Measurements from ENCODE around the gene COIL.

Gene COIL

DNA sequence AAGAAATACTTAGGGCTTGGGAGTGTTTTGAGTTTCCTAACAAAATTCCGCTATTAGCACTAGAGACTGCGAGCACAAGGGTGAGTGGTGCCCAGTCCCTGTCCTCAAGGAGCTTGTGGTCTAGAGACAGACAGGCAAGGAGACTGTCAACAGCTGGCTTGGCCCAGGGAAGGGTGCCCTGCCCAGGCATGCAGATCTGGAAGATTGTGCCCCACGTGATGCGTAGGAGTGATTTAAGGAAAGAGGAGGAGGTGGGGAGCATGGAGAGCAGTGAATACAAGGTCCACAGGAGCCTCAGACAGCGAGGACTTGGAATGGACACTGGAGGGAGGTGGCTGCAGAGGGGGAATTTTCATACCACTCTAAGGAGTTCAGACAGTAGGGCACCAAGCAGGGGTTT lies 42.1 kb upstream of the COIL start:
- TF ChIP-seq, protein P1, sequence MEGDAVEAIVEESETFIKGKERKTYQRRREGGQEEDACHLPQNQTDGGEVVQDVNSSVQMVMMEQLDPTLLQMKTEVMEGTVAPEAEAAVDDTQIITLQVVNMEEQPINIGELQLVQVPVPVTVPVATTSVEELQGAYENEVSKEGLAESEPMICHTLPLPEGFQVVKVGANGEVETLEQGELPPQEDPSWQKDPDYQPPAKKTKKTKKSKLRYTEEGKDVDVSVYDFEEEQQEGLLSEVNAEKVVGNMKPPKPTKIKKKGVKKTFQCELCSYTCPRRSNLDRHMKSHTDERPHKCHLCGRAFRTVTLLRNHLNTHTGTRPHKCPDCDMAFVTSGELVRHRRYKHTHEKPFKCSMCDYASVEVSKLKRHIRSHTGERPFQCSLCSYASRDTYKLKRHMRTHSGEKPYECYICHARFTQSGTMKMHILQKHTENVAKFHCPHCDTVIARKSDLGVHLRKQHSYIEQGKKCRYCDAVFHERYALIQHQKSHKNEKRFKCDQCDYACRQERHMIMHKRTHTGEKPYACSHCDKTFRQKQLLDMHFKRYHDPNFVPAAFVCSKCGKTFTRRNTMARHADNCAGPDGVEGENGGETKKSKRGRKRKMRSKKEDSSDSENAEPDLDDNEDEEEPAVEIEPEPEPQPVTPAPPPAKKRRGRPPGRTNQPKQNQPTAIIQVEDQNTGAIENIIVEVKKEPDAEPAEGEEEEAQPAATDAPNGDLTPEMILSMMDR (IDR thresholded peaks at IDR 0.05; ENCODE audit: extremely low read depth, missing control alignments), result no peak
- no peak for DNase-seq (ENCODE audit: low spot score)

DNA sequence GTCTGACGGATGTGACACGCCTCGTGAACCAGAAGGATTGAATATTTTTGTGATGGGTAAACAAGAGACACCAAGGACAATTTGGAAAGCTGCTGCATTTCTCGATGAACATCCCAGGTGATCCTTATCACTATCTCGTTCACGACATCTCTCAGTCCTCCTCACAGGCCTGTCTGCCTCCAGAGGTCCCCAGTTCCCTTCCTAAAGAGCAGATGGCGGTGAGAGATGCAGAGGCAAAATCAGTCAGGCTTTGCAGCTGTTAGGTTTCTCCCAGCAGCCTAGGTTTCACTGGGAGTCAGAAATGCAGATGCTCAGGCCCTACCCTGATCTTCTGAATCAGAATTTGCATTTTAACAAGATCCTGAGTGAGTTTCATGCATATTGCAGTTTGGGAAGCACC lies 40.7 kb upstream of the COIL start:
- no peak for DNase-seq (ENCODE audit: low spot score)
- TF ChIP-seq, protein P1 (IDR thresholded peaks at IDR 0.05; ENCODE audit: extremely low read depth, missing control alignments), result no peak

DNA sequence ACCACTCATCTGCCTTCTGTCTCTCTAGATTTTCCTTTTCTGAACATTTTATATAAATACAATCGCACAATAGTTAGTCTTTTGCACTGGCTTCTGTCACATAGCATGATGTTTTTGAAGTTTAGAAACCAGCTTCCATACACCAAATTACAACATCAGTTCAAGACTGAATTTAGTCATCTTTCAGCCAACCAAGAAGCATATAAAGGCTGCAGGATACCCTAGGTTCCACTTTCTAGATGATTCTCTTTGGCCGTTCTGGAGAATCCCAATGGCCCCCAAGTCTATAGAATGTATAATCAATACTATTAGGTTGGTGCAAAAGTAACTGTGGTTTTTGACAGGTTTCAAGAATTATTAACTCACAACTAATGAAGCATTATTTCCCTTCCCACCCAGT lies 36.5 kb upstream of the COIL start:
- TF ChIP-seq, protein P1 (IDR thresholded peaks at IDR 0.05; ENCODE audit: extremely low read depth, missing control alignments), result no peak

DNA sequence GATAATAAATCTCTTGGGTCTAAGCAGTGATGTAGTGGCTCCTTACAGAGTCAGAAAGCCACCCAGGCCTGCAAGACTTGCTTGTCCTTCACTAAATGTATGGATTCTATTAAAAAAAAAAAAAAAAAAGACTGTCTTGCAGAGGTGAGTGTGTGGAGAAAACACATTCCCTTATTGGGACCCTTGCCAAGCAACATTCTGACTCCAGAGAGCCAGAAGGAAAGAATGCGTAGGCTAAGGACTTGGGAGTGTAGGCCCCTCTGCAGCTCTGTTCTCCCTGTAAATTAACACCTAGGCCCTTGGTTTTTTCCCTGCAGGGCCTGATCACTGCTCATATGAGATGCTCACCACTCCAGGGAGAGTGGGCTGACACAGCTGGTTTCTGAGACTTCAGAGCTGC lies 34.9 kb upstream of the COIL start:
- TF ChIP-seq, protein P1 (IDR thresholded peaks at IDR 0.05; ENCODE audit: extremely low read depth, missing control alignments), result no peak
- no peak for DNase-seq (ENCODE audit: low spot score)

More for the DNA sequence above, 36.5 kb upstream of the COIL start:
- DNase-seq (ENCODE audit: low spot score), result no peak

DNA sequence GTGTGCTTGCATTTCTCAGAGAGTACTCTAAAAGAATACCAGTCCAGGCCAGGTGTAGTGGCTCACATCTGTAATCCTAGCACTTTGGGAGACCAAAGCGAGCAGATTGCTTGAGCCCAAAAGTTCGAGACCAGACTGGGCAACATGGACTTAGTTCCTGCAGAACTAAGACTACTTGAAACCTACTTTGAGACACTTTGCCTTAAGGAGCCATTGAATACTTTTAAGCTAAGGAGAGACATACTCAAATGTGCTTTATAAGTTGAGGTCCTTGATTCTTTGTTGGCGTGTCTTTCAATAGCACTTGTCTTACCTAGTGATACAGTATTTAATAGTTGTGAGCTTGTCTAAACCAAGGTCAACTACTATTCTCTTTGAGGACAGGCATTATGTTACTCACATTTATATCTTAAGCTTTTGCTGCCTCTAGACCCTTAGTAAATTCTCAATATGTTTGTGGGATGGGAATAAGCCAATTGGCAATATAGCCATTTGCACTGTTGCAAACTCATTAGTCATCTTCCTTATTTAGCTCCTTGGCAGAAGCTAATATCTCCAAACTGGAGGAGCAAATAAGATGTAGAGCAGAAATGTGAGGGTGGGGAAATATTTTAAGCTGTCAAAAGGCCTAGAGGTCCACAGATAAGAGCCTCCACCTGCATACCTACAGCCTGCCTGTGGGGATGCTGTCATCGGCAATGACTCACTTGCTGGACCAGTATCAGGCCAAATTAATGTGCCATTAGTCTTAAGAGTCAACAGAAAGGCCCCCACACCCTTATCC lies 33.4 kb upstream of the COIL start:
- no peak for DNase-seq (ENCODE audit: low spot score)
- TF ChIP-seq, protein P1 (IDR thresholded peaks at IDR 0.05; ENCODE audit: extremely low read depth, missing control alignments), result no peak

DNA sequence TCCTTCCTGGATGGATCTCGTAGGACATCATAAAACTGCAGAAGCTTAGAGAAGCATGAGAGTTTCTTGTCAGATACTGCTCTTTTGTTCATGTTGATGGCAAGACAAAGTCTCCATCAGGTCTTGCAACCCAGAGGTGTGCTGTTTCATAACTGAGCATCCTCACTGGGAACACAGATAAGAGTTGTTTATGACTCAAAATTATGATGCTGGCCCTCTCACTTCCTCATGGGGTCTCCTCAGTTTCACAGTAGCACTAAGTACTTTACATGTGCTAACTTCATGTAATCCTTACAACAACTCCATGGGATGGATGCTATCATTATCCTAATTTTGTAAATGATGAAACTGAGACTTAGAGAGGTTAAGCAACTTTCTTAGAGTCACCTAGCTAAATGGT lies 31.5 kb upstream of the COIL start:
- TF ChIP-seq, protein P1 (IDR thresholded peaks at IDR 0.05; ENCODE audit: extremely low read depth, missing control alignments), result no peak
- DNase-seq (ENCODE audit: low spot score), result no peak

DNA sequence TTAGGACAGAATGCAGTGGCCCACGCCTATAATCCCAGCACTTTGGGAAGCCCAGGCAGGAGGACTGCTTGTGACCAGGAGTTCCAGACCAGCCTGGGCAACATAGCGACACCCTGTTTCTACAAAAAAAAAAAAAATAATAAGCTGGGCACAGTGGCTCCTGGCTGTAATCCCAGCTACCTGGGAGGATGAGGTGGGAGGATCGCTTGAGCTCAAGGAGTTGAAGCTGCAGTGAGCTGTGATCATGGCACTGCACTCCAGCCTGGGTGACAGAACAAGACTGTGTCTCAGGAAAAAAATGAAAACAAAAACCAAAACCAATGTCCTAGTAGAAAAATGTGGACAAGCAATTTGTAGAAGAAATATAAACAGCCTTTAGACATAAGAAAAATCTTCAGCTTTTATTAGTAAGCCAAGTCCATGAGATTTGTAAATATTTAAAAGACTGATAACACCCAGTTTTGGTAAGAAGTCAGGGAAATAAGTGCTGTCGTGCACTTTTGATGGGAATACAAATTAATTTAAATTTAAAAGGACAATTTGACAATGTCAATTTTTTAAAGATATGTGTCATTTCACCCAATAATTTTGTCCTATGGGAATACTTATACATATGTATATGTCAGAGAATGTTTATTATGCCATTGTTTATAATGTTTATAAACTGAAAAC lies 28.2 kb upstream of the COIL start:
- TF ChIP-seq, protein P1 (IDR thresholded peaks at IDR 0.05; ENCODE audit: extremely low read depth, missing control alignments), result no peak
- no peak for DNase-seq (ENCODE audit: low spot score)
